ENCODE results near the gene CEP164. TPM values are rescaled to one million over a fixed set of nuclear protein-coding genes. Genes with fewer than 3 reads are reported as not detected.

CEP164 gene
- total and polyA plus RNA-seq, 9 of the 15 experiments (the other 6 are each of a cell fraction or from before 2014, with no cell fraction given), result 2.1 to 16.5 (median 10.4) TPM

DNA sequence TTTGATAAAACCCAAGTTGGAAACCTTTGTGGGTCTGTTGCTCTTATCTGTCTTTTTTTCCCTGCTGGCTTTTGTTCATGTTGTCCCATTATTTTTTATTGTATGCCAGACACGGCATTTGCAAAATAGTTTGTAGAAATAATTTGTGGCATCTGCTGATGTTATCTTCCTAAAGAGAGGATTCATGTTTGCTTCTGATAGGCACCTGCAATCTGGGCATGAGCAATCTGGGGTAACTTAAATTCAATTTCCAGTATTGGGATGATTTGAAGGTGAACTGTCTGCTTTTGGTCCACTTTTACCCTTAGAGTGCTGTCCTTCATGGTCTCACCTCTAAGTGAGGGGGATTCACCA is 126.9 kb downstream of the CEP164 start:
- FAIRE-seq (no peak), ATAC-seq (no peak), DNase-seq (ENCODE audit: extremely low read depth in 1 of 4, low spot score in 3 of 4) (no peak)
- no peak overlapping the region for H3K27ac ChIP-seq (ENCODE audit: extremely low read depth, low read depth, low read length)
- H2AFZ ChIP-seq (ENCODE audit: low read depth, low read length), result no peak overlapping the region
- H3K4me2 ChIP-seq (ENCODE audit: insufficient read depth, low read length), result no peak overlapping the region
- in situ Hi-C loops (cut with MboI) (no loop called here), intact Hi-C loops (cut with micrococcal nuclease) (no loop called here)
- peaks cover 16 to 45% of the 10 kb centered on the region in 2 experiments; a peak in 4 of 5 replicates for H3K27me3 ChIP-seq (ENCODE audit: control insufficient read depth in 2 of 2, insufficient read depth in 2 of 2, low read length in 2 of 2)
- BruUV-seq (replicated peaks), result no TSS peak
- H3K79me2 ChIP-seq (ENCODE audit: control insufficient read depth, insufficient read depth, low read length), result no peaks in the 10 kb centered on the region
- no peaks in the 10 kb centered on the region; a peak in 1 of 5 replicates for H3K4me1 ChIP-seq (replicated peaks in 1 of 2; ENCODE audit: control insufficient read depth in 2 of 2, insufficient read depth in 2 of 2, low read length in 2 of 2)
- H3K9ac ChIP-seq (ENCODE audit: insufficient read depth in 1 of 2, low read depth in 2 of 2, low read length in 2 of 2), result no peak overlapping the region
- H4K20me1 ChIP-seq (replicated peaks; ENCODE audit: control insufficient read depth, insufficient read depth, low read length), result 0 out of 2 replicates have a peak, but pooled peaks cover 4% of the 10 kb centered on the region
- no peaks in the 10 kb centered on the region for H3K36me3 ChIP-seq (ENCODE audit: control insufficient read depth, insufficient read depth, low read length)
- peaks cover under 1% of the 10 kb centered on the region; the same call in 1 of the 2 replicates for H3K9me3 ChIP-seq (replicated peaks; ENCODE audit: control insufficient read depth, insufficient read depth, low read depth, low read length)
- POLR2A ChIA-PET, result no interaction called here
- H3K9me1 ChIP-seq (ENCODE audit: control insufficient read depth, insufficient read depth, low read length), result no peaks in the 10 kb centered on the region
- CTCF ChIA-PET (ENCODE audit: low intra/inter-chr PET ratio), result no interaction called here
- WGBS (ENCODE audit: insufficient coverage, low coverage, missing lambda C conversion rate), result 0% methylated on average over 1 of the region's 1 CpG
- no peak overlapping the region for H3K4me3 ChIP-seq
- no peak for TF ChIP-seq TAF15 (IDR thresholded peaks at IDR 0.05; ENCODE audit: low read depth, low read length)
- TF ChIP-seq, protein P1, sequence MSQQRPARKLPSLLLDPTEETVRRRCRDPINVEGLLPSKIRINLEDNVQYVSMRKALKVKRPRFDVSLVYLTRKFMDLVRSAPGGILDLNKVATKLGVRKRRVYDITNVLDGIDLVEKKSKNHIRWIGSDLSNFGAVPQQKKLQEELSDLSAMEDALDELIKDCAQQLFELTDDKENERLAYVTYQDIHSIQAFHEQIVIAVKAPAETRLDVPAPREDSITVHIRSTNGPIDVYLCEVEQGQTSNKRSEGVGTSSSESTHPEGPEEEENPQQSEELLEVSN (IDR thresholded peaks at IDR 0.05; ENCODE audit: borderline replicate concordance in 1 of 2, extremely low read depth in 1 of 2, insufficient read depth in 1 of 2, insufficient read length in 1 of 2, low read depth in 1 of 2, low read length in 1 of 2, poor library complexity in 1 of 2, severe bottlenecking in 1 of 2), result no peak
- no peak for TF ChIP-seq POLR3A (IDR thresholded peaks at IDR 0.05; ENCODE audit: borderline replicate concordance, extremely low read depth, insufficient read depth, insufficient read length)
- no peak for TF ChIP-seq BDP1 (IDR thresholded peaks at IDR 0.05; ENCODE audit: insufficient read depth, insufficient read length)
- TF ChIP-seq RNF2 (IDR thresholded peaks at IDR 0.05), result no peak
- no peak for TF ChIP-seq SPI1 (IDR thresholded peaks at IDR 0.05; ENCODE audit: borderline replicate concordance, low read depth, low read length)
- no peak for TF ChIP-seq ILF3 (IDR thresholded peaks at IDR 0.05; ENCODE audit: borderline replicate concordance)
- TF ChIP-seq, protein P2, sequence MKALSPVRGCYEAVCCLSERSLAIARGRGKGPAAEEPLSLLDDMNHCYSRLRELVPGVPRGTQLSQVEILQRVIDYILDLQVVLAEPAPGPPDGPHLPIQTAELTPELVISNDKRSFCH (CRISPR knock-in tag; IDR thresholded peaks at IDR 0.05), result no peak
- TF ChIP-seq, protein P2 (tag; IDR thresholded peaks at IDR 0.05), result no peak
- TF ChIP-seq SMARCC2 (IDR thresholded peaks at IDR 0.05; ENCODE audit: low read depth), result no peak
- no peak for TF ChIP-seq KDM4B (IDR thresholded peaks at IDR 0.05; ENCODE audit: borderline replicate concordance in 2 of 2, low read depth in 1 of 2)
- TF ChIP-seq RBM25 (IDR thresholded peaks at IDR 0.05; ENCODE audit: low read depth, low read length, severe bottlenecking), result no peak
- TF ChIP-seq ZNF695 (CRISPR knock-in tag; IDR thresholded peaks at IDR 0.05), result no peak
- TF ChIP-seq ERF (CRISPR knock-in tag; IDR thresholded peaks at IDR 0.05), result no peak
- TF ChIP-seq ZKSCAN8 (CRISPR knock-in tag; IDR thresholded peaks at IDR 0.05), result no peak
- no peak for TF ChIP-seq BACH1 (tag; IDR thresholded peaks at IDR 0.05)
- no peak for TF ChIP-seq ZNF644 (tag; IDR thresholded peaks at IDR 0.05; ENCODE audit: low read depth)
- no peak for TF ChIP-seq EP400 (IDR thresholded peaks at IDR 0.05)
- no peak for TF ChIP-seq XRCC4 (IDR thresholded peaks at IDR 0.05; ENCODE audit: extremely low read depth, insufficient read depth, insufficient read length)
